ENCODE results near the gene C17orf107. TPM values are rescaled to one million over a fixed set of nuclear protein-coding genes. Genes with fewer than 3 reads are reported as not detected.

Gene C17orf107
- total RNA-seq, 4 donors from 2014 or later, result 0.66 to 5.0 (median 1.5) TPM

DNA sequence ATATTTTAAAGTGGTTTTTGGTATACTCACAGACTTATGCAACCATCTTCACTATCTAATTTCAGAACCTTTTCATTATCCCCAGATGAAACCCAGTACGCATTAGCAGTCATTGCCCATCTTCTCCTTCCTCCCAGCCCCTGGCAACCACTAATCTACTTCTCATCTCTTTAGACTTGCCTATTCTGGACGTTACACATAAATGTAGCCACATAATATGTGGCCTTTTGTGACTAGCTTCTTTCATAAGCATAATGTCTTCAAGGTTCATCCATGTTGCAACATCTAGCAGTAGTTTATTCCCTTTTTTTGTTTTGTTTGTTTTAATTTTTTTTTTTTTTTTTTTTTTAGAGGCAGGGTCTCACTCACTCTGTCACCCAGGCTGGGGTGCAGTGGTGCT lies 28.5 kb upstream of the C17orf107 start:
- Histone ChIP-seq H3K4me1 (no peaks in the 10 kb centered on the region), H3K36me3 (peaks cover 0 to 6% (median 0%) of the 10 kb centered on the region in 3 donors), H3K4me3 (no peak overlapping the region), H3K27me3 (no peaks in the 10 kb centered on the region), H3K27ac (no peak overlapping the region), H3K9me3 (no peaks in the 10 kb centered on the region)
- no peak for TF ChIP-seq POLR2A (IDR thresholded peaks at IDR 0.05)
- TF ChIP-seq, protein P1, sequence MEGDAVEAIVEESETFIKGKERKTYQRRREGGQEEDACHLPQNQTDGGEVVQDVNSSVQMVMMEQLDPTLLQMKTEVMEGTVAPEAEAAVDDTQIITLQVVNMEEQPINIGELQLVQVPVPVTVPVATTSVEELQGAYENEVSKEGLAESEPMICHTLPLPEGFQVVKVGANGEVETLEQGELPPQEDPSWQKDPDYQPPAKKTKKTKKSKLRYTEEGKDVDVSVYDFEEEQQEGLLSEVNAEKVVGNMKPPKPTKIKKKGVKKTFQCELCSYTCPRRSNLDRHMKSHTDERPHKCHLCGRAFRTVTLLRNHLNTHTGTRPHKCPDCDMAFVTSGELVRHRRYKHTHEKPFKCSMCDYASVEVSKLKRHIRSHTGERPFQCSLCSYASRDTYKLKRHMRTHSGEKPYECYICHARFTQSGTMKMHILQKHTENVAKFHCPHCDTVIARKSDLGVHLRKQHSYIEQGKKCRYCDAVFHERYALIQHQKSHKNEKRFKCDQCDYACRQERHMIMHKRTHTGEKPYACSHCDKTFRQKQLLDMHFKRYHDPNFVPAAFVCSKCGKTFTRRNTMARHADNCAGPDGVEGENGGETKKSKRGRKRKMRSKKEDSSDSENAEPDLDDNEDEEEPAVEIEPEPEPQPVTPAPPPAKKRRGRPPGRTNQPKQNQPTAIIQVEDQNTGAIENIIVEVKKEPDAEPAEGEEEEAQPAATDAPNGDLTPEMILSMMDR (IDR thresholded peaks at IDR 0.05), result no peak
- DNase-seq, result no peak

DNA sequence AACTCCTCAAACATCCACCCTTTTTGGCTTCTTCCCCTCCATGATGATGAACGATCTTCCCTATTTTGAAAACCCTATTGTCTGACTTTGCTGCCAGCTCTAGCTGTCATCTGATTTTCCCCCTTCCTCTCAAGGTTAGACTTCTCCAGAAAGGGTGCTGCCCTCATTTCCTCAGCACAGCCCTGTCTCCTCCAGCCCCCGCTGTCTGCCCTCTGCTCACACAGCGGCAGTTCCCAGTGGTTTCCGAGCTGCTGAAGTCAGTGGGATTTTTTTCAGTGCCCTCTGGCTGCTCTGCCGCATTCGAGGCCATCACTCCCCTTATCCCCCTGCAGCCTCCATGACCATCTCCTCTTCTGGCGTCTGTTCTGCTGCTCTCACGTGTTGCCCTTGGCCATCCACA lies 26.6 kb upstream of the C17orf107 start:
- H3K4me3 ChIP-seq, result no peak overlapping the region
- DNase-seq, result no peak
- no peaks in the 10 kb centered on the region for H3K4me1 ChIP-seq
- H3K27ac ChIP-seq, result no peak overlapping the region
- TF ChIP-seq POLR2A (IDR thresholded peaks at IDR 0.05), result no peak
- TF ChIP-seq, protein P1 (IDR thresholded peaks at IDR 0.05), result no peak
- H3K36me3 ChIP-seq, result peaks cover 0 to 6% (median 0%) of the 10 kb centered on the region in 3 donors
- H3K27me3 ChIP-seq, result no peaks in the 10 kb centered on the region
- no peaks in the 10 kb centered on the region for H3K9me3 ChIP-seq

DNA sequence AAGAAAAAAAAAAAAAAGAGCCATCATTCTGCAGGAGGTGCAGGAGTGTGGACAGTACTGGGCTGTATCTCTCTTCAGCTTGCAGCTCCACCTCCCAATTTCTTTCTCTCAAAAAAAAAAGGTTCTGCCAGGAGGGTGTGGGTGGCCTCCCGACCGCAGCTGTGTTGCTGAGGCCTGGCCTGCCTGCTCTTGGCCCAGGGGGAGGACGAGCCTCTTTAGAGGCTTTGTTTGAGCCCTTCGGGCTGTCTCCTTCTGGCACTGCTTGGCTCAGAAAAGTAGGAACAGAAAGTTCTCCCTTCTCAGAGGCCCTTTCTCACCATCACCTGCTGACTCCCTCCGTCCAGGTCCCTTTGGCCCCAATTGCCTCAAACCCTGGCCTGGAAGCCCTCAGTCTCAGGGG lies 22.2 kb upstream of the C17orf107 start:
- no peaks in the 10 kb centered on the region for H3K9me3 ChIP-seq
- no peaks in the 10 kb centered on the region for H3K4me1 ChIP-seq
- TF ChIP-seq POLR2A (IDR thresholded peaks at IDR 0.05), result no peak
- TF ChIP-seq, protein P1 (IDR thresholded peaks at IDR 0.05), result no peak
- no peak overlapping the region for H3K27ac ChIP-seq
- H3K27me3 ChIP-seq, result no peaks in the 10 kb centered on the region
- DNase-seq, result no peak
- peaks cover 0 to 27% (median 0%) of the 10 kb centered on the region in 3 donors for H3K36me3 ChIP-seq
- no peak overlapping the region for H3K4me3 ChIP-seq

DNA sequence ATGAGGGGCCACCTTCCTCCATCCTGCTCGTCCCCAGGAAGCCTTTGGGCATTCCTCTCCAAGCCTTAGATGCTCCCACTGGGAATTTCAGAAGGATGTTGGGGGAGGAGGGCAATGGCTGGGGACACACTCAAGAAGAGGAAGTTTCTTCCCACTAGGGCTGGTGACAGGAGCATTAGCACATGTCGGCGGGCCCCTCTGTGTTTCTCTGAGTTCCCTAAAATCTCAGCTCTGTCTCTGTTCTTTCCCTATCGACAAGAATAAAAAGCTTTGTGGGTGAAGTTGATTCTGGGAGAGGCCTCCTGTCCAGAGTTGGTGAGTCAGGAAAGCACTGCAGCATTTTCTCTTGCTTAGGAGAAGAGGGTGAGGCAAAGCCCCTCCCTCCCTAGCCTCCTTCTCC lies 19.7 kb upstream of the C17orf107 start:
- H3K36me3 ChIP-seq, result peaks cover 0 to 44% (median 0%) of the 10 kb centered on the region in 3 donors

DNA sequence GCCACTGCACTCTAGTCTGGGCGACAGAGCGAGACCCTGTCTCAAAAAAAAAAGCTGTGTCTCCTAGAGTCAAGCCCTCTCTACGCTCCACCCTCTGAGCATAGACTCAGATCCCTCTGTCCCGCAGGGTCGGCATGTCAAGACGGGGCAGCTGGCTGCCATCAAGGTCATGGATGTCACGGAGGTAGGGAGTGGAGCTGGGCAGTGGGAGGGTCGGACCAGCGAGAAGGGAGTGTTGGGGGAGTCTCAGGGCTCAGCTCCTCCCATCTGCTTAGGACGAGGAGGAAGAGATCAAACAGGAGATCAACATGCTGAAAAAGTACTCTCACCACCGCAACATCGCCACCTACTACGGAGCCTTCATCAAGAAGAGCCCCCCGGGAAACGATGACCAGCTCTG lies 18.5 kb upstream of the C17orf107 start:
- peaks cover 0 to 56% (median 0%) of the 10 kb centered on the region in 3 donors for H3K36me3 ChIP-seq
- H3K27me3 ChIP-seq, result no peaks in the 10 kb centered on the region
- no peaks in the 10 kb centered on the region for H3K9me3 ChIP-seq
- no peak overlapping the region for H3K4me3 ChIP-seq
- H3K27ac ChIP-seq, result no peak overlapping the region
- no peak for TF ChIP-seq POLR2A (IDR thresholded peaks at IDR 0.05)
- TF ChIP-seq, protein P1 (IDR thresholded peaks at IDR 0.05), result no peak
- no peak for DNase-seq
- H3K4me1 ChIP-seq, result no peaks in the 10 kb centered on the region

More for the DNA sequence above, 19.7 kb upstream of the C17orf107 start:
- Histone ChIP-seq H3K4me1 (no peaks in the 10 kb centered on the region), H3K4me3 (no peak overlapping the region), H3K27ac (no peak overlapping the region), H3K9me3 (no peaks in the 10 kb centered on the region), H3K27me3 (no peaks in the 10 kb centered on the region)
- TF ChIP-seq, protein P1 (IDR thresholded peaks at IDR 0.05), result no peak
- TF ChIP-seq POLR2A (IDR thresholded peaks at IDR 0.05), result no peak
- DNase-seq, result no peak
